GM18907 (cell line): ENCODE results near the gene NELFB.

ENCODE experiments used
- ATAC-seq: cut with Tn5 transposase; IDR thresholded peaks from one replicate; pipeline ENCODE4 v1.9.1; 2021; ENCODE audit warnings: mild to moderate bottlenecking, moderate library complexity; ENCODE audit not compliant: unreplicated experiment

Gene NELFB

DNA sequence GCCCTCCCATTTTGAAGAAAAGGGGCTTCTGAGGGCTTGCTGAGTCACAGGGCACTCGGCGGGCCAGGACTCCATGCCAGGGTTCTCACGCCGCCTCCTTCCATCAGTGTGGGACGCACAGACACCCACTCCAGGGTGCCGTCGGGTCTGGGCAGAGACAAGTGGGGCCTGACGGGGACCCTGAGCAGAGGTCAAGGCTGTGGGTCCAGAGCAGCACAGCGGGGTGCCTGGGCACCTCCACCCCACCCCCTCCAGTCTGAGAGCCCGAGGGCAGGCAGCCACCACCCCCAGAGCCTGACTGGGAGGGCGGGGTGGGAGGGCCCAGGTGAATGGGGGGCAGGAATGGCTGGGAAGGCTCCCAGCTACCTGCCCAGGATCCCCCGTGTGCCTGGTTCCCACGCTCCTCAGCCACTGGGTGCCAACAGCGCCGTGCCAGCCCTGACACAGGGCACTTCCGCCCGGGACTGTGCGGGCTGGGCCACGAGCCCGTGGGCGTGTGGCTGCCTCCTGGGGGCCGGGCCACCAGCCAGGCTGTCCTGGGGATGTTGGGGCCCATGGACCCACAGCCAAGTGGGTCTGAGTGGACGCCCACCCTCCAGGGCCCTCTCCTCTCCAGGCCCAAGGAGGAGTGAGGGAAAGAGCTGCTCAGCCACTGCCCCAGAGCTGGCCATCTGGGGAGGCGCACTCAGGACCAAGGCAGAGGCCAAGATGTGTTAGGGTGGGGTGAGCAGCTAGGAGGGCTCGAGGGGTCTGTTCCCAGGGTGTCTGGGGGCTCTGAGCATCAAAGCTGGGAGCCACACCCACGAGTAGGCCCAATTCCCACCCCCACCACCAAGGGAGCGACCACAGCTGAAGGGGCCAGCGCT, 57.1 kb downstream of the NELFB start:
- ATAC-seq: no peak

DNA sequence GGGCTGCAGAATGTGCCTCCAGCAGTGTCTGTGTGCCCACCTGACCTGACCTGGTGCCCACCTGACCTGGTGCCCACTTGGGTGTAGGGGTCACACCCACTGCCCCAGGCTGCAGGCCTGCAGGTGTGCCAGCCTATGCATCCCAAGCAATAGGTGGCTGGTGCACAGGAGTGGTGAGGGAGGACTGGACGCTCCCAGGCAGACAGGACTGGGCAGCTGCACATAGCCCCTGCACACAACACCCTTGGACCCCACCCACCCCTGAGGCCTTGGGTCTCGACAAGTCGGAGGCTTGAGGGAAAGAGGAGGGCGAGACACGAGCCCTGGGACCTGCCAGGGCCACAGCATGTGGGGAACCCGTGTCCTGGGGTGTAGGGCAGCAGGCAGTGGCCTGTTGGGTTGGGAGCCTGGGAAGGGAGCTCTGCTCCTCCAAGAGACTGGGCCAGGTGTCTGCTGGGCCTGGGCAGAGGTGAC, 57.8 kb downstream of the NELFB start:
- ATAC-seq: no peak

DNA sequence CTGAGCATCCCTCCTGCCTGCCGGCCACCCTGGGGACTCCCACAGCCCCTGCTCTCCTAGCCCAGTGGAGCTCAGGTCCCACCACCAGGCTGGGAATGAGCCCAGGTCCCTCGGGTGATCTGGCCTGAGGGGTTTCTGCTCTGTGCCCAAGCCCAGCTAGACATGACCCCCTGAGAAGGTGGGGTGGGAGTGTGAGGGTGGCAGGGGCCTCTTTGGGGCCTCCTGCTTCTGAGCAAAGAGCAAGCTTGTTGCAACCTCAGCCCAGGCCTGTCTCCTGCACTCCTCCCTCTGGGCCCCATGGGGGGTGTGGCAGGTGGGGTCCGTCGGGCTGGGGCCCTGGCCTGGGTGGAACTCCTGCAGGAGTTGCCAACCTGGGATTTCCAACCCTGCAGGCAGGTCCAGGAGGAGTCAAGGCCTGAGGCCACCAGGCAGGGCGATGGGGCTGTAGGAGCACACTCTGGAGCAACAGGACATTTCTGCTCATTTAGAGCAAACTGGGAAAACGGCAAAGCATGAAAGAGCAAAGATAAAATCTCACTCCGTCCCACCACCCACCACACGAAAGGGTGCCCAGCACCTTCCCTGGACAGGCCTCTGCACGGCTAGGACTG, 58.3 kb downstream of the NELFB start:
- ATAC-seq: no peak

DNA sequence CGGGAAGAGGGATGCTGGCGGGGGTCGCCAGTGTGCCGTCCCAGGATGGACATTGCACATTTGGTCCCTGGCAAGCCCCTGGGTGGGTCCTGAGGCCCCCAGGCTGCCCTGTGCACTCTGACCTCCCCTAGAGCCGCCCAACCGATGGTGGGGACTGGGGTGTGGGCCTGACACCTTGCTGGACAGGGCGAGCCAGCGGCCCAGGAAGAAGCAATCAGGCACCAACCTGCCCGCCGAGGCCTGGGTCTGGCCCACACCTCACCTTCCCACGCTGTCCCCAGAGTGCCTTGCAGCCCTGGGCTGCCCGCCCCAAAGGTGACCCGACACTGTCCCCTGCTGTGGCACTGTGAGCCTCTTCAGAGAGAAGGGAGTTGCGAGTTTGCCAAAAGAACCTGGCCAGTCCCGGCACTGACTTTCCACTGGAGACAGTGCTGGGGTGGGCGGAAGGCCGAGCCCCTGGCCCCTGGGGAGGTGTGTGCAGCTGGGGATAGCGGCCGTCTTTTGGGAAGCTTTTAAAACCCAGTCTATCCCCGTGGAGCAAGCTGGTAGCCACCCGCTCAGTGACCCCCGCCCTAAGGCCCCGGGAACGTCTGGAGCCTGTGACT, 58.9 kb downstream of the NELFB start:
- ATAC-seq: no peak

DNA sequence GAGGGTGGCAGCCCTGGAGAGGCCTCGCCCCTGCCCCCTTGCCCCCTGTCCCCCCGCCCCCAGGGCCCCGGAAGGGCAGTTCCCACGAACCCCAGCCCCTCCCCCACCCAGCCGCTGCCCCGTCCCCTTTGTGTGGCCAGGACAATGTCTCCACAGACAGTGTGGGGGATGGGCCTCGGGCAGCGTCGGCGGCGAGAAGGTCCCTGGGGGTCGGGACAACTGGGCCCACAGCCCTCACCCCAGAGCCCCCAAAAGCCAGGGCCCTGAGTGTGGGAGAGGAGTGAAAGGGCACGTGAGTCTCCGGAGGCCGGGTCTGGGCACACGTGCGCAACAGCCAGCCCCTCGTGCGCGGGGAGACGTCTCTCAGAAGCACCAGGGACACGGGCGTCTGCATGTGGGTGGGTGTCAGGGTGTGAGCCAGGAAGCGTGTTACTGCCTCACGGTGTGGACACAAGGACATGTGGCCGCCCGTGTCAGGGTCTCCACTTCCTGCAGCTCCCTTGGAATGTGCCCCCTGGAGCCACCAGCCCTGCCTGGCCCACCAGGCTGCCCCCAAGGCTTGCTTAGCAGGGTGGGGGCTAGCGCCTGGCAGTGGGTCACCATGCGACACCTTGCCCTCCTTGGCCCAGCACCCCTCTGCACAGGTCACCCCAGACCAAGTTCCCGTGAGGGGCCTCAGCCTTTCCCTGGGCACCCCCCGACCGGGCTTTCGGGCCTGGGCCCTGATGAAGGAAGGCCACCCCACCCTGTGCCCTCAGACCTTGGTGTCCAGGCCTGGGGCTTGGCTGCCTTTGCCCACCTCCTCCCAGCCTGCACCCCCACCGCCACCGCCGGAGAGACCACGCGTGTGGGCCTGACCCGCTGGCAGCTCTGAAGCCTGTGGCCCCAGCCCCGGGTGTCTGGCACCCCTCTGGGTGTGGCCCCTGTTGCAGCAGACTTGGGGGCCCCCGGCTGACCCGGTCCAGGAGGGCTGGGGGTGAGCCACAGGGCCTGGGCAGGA, 59.7 kb downstream of the NELFB start:
- ATAC-seq: no peak

DNA sequence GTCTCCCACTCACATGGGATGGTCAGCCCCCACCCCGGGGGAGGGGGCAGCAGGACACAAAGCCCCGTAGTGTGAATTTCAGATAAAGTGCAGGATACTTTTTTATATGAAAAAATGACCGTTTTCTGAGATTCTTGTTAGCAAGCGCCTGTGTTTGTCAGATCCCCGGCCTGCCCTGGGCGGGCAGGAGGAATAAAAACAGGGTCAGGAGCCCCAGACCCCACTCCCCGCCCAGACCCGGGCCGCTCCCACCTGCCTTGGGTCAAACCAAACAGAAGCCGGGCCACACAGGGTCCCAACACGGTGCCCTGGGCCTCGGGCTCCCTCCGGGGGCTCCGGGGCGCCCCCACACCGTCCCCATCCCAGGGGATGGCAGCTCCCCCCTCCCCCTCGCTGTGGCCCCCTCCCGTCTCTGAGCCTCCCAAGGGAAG, 60.5 kb downstream of the NELFB start:
- ATAC-seq: no peak

DNA sequence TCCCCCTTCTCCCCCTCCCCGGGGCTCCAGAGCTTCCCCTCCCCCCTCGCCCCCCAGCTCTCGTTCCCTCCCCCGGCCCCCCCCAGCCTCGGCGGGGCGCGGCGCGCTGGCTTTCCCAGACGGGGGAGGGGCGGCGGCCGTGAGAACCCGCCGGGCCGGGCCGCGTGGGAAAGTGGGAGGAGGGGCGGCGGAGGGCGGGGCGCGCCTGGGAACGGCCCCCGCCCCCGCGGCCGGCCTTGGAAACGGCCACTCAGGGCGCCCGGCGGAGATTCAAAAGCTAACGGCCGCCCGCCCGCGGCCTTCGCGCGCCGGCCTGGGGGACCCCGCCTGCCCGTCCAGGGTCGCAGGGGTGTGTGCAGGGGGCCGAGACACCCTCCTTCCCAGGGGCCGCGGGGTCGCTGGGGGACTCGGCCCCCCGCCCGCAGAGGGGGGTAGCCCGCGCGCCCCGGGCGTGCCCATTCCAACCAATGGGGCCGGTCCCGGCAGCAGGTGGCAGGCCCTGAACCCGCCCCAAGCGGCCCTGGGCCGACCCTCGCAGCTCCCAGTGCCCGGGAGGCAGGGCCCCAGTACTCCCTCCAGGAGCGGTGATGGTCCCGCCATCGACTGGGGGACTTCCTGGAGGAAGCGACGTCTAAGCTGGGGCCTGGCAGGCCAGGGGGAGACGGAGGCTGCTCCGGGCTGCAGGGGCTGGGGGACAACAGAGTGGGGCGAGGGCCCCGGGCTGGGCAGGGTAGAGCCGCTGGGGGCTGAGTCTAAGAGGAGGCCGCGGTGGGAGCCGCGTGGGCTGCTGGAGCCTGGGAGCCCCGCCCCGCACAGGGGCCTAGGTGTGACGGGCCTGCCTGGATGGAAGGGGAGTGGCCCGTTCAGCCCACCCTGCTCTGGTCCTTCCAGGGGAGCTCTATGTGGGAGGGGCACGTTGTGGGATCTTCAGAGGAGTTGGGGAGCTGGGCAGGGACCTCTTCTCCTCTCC, 61.2 kb downstream of the NELFB start:
- no peak for ATAC-seq

DNA sequence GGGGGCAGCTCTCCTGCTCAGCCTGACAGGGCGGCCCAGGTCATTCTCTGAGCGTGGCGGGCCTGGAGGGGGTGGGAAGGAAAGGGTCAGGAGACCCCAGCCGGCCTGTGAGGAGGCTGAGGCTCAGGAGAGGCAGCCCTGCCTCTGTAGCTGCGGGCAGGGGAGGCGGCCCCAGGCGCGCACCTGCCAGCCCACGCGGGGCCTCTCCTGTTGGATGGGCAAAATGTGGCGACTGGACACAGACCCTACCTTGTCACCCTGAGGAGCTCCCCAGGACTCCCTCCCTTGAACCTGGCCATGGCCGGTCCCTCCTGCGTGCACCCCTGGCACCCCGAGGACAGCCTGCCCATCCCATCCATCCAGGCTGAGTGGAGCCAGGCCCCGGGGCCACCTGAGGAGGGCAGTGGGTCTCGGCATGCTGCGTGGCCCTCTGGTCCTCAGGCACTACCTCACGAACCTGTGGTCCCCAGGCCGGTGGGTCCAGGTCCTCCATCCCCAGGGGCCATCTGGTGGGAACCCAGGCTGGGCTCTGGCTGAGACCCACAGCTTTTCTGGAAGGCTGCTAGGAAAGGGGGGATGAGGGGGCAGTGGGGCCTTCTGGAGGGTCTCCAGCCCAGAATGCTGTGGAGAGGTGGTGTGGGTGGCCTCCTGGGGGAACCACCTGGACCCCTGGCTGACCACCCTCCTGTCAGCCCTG, 62.0 kb downstream of the NELFB start:
- ATAC-seq: no peak

DNA sequence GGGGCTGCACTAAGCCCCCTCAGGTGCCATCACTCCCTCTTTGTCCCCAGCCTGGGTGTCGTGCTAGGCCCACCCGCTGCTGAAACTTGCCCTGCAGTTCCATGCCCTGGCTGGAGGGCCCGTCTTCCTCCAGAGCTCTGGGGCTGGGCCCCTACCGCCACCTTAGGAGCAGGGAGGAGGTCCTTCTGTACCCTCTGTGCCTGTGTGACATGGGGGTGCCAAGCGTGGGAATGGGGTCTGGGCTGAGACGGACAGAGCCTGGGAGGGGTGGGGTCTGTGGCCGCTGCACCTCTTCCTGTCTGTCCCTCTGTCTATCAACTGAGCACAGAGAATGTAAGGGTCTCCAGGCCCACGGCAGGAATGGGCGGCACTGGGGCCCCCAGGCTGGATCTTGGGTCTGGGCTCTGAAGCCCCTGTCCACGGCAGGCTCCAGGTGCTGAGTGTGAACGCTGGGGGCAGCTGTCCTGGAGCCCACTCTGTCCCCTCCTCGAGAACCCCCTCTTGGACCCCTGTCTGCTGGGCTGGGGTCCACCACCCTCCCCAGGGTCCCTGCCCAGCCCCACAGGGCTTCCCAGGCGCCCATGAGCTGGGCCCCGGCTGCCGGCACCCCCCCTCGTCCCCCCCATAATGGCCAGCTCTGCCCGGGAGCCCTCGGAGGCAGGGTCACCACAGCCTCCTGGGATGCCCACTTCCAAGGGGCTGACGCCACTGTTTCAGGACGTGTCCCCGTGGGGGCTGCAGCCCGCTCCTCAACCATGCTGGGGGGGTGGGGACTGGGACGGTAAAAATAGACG, 62.8 kb downstream of the NELFB start:
- no peak for ATAC-seq

DNA sequence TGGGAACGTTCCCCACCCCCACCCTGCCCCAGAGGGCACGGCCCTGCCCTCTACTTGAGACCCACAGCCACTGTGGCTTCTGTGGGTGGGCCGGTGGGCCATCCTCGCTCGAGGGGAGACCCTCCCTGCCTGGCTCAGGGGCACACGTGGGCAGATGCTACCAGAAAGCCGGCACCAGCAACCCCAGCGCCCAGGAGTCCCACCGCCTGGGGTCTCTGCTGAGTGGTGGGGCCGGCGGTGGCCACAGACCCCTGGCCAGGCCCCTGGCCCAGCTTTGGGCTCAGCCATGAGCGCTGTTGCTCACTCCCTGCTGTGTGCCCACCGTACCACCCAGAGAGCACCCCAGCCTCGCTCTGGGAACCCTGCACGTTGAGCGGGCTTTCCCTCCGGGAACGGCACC, 63.5 kb downstream of the NELFB start:
- no peak for ATAC-seq

DNA sequence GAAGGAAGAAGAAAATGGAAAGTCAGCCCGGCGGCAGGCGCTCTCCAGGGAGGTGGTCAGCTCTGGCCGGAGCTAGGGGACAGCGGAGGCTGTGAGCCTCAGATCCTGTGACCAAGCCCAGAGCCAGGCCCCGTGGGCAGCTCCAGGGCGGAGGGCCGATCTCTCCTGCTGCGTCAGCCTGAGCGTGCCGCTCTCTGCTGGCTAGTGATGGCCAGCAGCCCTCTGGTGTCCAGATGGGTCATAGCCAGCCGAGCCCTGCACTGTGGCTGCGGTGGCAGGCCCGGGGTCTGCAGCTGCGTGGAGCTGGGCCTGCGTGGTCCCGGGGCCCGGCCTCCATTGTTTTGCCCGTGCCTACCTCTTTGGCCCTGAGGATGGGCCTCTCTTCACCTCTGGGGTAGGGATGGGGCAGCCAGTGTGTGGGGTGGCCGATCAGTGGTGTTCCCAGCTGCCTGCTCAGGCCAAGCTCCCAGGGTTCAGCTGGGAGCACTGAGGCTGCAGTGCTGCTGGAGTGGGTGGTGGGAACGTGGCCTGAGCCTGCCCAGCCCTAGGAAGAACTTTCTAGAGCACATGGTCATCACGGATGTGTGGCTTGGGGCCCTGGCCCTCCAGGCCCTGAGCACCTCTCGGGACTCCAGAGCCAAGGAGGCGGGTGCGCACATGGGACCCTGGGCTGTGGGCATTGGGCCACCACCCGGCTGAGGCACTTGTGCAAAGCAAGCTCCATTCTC, 64.0 kb downstream of the NELFB start:
- ATAC-seq: no peak

DNA sequence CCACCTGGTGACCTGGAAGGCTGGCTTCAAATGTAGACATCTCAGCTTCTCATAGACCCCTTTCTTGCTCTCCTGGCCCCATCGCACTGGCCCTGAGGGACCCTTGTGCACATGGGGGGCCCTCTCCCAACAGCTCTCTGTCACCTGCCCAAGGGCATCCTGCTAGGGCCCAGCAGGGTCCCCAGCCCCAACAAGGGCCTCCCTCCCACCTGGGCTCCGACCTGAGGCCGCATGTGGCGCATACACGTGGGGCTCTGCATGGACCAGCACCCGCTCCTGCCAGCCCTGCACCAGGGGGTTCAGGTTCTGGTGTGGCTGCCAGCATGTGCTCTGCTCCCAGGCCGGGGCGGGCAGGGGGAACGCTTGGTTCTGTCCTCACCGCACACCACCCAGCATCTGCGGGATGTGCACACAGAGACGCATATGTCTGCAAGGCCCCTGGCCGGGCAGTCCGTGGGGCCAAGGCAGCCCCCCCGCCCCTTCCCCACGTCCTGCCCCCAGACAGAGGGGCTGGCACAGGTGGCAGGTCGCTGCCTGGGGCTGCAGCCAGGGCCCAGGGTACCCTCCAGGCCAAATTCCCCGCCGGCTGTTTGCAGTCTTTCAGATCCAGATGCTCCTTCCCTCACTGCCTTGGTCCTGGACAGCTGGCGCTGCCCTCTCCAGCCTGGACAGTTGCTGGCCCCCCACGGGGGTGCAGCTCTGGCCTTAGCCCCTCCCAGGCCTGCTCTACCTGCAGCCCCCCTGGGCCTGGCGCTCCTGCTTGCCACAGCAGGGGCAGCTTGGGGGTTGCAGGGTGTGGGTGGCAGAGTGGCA, 64.8 kb downstream of the NELFB start:
- no peak for ATAC-seq

DNA sequence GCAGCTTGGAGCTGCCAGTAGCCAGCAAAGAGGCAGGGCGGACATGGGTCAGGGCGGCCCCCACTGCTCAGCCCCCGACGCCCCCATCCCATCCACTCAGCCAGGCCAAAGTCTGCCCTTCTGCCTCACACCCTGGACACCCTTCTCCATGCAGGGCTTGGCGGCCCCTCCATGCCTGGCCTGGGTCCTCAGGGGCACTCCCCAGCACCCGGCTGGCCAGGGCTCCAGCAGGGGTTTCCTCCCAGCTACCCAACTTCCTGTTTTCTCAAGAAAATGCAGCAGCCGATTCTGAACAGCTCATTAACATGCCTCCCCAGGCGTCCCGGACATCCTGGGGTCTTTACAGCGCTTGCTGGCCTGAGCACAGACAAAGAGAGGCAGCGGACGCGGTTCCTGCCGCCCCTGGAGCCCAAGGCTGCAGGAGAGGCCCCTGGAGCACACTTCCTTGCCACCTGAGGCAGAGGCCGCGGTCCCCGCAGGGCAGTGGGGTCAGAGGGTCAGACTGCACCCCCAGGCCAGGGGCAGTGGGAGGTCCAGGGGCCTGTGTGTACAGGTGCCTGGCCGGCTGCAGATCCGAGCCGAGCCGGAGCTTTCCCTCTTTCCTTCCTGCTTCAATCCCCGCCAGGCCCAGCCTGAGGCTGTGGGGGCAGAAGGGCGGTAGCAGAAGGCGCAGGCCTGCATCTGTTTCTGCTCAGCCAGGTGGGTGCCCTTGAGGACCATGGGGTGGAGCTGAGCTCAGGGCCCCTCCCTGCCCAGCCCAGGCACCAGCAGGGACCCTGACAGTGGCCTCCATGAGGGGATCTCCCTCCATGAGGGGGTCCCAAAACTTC, 65.6 kb downstream of the NELFB start:
- no peak for ATAC-seq

DNA sequence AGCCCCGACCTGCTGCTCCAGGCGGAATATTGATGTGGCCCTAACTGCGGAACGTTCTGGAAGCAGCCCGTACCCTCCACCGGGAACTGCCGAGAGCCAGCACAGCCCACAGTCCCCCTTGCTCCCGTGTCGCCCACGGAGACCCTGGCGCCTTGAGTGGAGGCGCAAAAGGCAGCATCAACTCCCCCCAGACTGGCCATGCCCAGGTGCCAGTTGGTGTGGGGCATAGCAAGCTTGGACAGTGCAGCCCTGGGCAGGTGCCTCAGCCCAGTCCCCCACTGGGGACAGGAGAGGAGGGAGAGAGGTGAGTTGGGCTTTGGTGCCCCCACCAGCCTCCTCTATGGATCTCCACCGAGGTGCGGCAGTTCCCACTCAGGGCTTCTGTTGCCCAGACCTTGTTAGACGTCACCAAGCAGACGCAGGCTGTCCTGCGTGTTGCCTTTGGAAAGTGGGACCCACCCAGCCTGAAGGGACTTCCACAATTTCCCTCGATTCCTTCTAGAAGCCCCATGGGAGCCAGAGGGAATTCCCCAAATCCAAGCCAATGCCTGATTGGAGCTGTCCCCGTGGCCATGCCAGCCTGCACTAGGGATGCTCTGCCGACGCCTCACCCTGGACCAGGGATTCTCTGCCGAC, 66.7 kb downstream of the NELFB start:
- no peak for ATAC-seq
